ENCODE measurements around the gene LIMCH1.

The LIMCH1 gene

DNA sequence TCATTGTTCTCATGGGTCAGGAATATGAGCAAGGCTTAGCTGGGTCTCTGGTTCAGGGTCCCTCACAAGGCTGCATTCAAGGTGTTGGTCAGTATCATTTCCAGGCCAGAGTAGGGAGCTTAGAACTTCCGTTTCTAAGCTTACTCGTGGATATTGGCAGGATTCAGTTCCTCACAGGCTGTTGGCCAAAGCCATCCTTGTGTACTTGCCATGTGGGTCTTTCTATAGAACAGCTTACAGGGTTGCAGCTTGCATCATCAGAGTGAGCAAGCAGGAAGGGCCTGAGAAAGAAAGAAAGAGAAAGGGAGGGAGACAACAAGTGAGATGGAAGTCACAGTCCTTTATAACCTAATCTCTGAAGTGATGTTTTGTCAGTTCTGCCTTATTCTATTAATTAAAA lies 5.1 kb upstream of the LIMCH1 start:
- H3K27me3 ChIP-seq (ENCODE audit: control insufficient read depth, insufficient read depth, low read length) = no peaks in the 10 kb centered on the region
- no peak overlapping the region for H3K4me3 ChIP-seq (ENCODE audit: low read length)
- H3K27ac ChIP-seq (ENCODE audit: low read length) = no peak overlapping the region
- no peaks in the 10 kb centered on the region for H3K9me3 ChIP-seq (ENCODE audit: control insufficient read depth, low read depth, low read length)
- no peaks in the 10 kb centered on the region for H3K4me1 ChIP-seq (ENCODE audit: control insufficient read depth, low read depth, low read length)
- no peak overlapping the region for H3K9ac ChIP-seq (ENCODE audit: low read length)
- H3K36me3 ChIP-seq (ENCODE audit: control insufficient read depth, low read depth, low read length) = no peaks in the 10 kb centered on the region

DNA sequence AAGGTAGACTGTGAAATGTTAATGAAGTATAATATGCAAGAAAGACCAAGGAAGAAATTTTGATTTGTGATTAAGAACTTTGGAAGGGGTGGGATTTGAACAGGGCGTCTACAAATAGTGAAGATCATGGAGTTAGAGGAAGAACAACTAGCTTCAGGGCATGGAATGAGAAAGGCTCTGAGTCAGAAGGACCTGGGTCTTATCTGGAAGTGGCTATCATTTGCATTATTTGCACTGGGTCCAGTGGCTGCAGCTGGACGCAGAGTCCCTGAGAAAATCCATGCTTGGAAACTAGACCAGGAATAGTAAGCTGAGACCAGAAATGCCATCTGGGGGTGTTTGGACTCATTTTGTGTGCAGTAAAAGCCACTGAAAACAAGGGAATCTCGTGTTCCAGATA lies 4.3 kb upstream of the LIMCH1 start:
- H3K36me3 ChIP-seq (ENCODE audit: control insufficient read depth, low read depth, low read length) = no peaks in the 10 kb centered on the region
- H3K27me3 ChIP-seq (ENCODE audit: control insufficient read depth, insufficient read depth, low read length) = no peaks in the 10 kb centered on the region
- no peaks in the 10 kb centered on the region for H3K9me3 ChIP-seq (ENCODE audit: control insufficient read depth, low read depth, low read length)
- no peak overlapping the region for H3K9ac ChIP-seq (ENCODE audit: low read length)
- H3K4me1 ChIP-seq (ENCODE audit: control insufficient read depth, low read depth, low read length) = no peaks in the 10 kb centered on the region
- H3K27ac ChIP-seq (ENCODE audit: low read length) = no peak overlapping the region
- H3K4me3 ChIP-seq (ENCODE audit: low read length) = no peak overlapping the region

DNA sequence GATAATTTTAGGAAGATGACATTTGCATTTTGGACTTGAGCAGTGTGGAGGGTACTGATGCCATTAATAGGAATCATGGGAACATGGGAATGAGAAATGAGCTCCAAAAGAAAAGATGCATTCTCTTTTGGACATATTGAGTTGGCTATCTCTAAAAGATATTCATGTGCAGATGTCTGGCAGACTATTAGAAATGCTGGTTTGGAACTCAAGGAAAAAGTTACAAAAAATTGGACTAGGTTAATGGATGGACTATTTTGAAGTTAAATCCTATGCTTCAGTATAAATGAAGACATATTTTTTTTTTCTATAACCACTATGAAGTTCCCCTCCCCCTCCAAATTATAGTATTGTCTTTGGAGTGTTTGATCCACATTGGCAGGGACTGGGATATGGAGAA lies 3.6 kb upstream of the LIMCH1 start:
- Histone ChIP-seq H3K9ac (ENCODE audit: low read length) (no peak overlapping the region), H3K27me3 (ENCODE audit: control insufficient read depth, insufficient read depth, low read length) (no peaks in the 10 kb centered on the region), H3K9me3 (ENCODE audit: control insufficient read depth, low read depth, low read length) (no peaks in the 10 kb centered on the region), H3K36me3 (ENCODE audit: control insufficient read depth, low read depth, low read length) (no peaks in the 10 kb centered on the region), H3K4me3 (ENCODE audit: low read length) (no peak overlapping the region), H3K27ac (ENCODE audit: low read length) (no peak overlapping the region), H3K4me1 (ENCODE audit: control insufficient read depth, low read depth, low read length) (no peaks in the 10 kb centered on the region)

DNA sequence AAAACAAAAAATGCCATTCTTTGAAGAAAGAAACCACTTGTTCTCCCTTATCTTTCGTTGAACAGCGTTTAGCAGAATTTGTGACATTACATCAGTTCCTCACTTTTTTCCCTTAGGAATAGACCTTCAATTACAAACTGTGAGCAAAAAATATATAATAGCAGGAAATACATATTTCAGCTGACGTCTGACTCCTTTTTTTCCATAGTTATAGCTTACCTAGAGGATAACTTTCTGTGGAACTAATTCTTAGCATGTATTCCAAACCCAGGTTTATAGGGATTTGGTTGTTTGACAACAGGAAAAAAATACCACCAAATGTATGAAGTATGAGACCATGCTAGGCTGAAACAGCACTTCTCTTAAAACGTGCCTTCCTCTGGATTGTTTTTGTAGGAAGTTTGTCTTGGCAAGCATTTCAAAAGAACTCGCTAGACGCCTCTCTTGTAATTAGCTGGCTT lies 2.0 kb upstream of the LIMCH1 start:
- Histone ChIP-seq H3K9ac (ENCODE audit: low read length) (no peak overlapping the region), H3K4me3 (ENCODE audit: low read length) (no peak overlapping the region), H3K27me3 (ENCODE audit: control insufficient read depth, insufficient read depth, low read length) (no peaks in the 10 kb centered on the region), H3K4me1 (ENCODE audit: control insufficient read depth, low read depth, low read length) (no peaks in the 10 kb centered on the region), H3K27ac (ENCODE audit: low read length) (no peak overlapping the region), H3K36me3 (ENCODE audit: control insufficient read depth, low read depth, low read length) (no peaks in the 10 kb centered on the region), H3K9me3 (ENCODE audit: control insufficient read depth, low read depth, low read length) (no peaks in the 10 kb centered on the region)

DNA sequence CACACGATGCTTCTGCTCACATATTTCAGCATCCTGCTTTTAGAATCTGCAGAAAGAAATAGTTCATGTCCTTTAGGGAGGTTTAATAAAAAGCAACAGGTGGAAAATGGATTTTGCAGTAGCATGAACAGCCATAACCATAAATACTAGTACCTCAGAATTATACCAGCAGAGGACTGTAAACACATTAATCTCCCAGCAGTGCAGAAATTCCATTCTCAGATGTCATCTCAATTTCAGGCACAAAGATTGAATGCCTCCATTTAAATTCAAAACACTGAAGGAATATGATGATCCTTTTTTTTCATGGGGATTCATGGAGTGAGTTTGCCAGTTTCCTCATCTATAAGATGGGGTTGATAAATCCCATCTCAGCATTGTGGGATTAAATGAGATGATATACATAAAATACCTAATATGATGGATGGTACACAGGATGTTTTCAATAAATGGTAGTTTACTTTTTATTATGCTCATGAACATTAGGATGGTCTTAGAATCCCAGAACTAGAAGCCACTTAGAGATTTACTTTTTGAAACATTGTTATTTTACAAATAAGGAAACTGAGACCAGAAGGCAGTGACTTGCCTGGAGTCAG lies 566 bp upstream of the LIMCH1 start:
- no peak overlapping the region for H3K4me3 ChIP-seq (ENCODE audit: low read length)
- no peak overlapping the region for H3K9ac ChIP-seq (ENCODE audit: low read length)
- H3K36me3 ChIP-seq (ENCODE audit: control insufficient read depth, low read depth, low read length) = no peaks in the 10 kb centered on the region
- H3K27ac ChIP-seq (ENCODE audit: low read length) = no peak overlapping the region
- peaks cover 5% of the 10 kb centered on the region for H3K4me1 ChIP-seq (ENCODE audit: control insufficient read depth, low read depth, low read length)
- no peaks in the 10 kb centered on the region for H3K9me3 ChIP-seq (ENCODE audit: control insufficient read depth, low read depth, low read length)
- no peaks in the 10 kb centered on the region for H3K27me3 ChIP-seq (ENCODE audit: control insufficient read depth, insufficient read depth, low read length)

DNA sequence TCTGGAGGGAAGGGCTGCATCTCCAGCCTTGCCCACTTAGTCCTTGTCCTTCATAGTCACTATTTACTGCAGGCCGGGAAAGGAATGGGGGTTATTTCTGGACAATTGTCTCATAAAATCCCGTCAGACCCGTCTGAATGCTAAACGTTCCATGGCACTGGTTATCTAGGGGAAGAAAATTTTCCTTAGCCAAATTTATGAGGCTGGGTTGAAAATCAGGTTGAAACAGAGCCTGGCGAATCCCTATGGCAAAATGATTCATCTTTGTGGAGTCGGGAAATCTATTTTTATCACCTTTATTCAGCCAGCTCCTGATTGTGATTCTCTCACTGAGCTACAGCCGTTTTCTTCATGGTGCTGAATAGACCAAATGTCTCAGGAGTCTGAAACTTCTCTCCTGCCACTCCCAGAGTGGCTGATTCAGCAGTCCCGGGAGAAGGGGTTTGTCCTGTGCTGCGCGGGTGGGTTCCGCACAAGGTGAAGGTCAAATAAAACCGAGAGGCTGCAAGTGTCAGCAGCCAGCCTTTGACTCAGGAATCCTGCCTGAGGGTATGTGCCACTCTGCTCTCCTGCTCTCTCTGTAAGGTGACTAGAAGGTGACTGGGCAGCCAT lies 1.0 kb downstream of the LIMCH1 start:
- Histone ChIP-seq H3K4me1 (ENCODE audit: control insufficient read depth, low read depth, low read length) (peaks cover 9% of the 10 kb centered on the region), H3K9ac (ENCODE audit: low read length) (no peak overlapping the region), H3K27me3 (ENCODE audit: control insufficient read depth, insufficient read depth, low read length) (no peaks in the 10 kb centered on the region), H3K4me3 (ENCODE audit: low read length) (no peak overlapping the region), H3K36me3 (ENCODE audit: control insufficient read depth, low read depth, low read length) (no peaks in the 10 kb centered on the region), H3K27ac (ENCODE audit: low read length) (no peak overlapping the region), H3K9me3 (ENCODE audit: control insufficient read depth, low read depth, low read length) (no peaks in the 10 kb centered on the region)

DNA sequence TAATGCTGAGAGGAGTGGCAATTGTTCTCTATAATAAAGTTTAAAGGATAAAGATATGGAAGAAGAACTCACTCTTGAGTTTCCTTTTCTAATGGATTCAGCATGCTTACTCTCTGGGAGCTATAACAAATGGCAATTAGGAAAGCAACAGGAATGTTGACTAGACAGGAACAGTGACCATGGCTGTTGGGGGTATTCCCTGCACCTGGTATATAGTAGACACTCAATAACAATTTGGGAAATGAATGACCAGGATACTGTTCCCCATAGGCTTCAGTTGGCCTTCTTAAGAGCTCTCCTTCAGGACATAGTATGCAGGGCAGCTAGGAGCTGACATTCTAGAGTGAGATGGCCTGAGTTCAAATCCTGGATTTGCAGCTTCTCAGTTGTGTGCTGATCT lies 1.8 kb downstream of the LIMCH1 start:
- H3K27ac ChIP-seq (ENCODE audit: low read length) = no peak overlapping the region
- no peak overlapping the region for H3K4me3 ChIP-seq (ENCODE audit: low read length)
- H3K9ac ChIP-seq (ENCODE audit: low read length) = no peak overlapping the region
- no peaks in the 10 kb centered on the region for H3K36me3 ChIP-seq (ENCODE audit: control insufficient read depth, low read depth, low read length)
- H3K27me3 ChIP-seq (ENCODE audit: control insufficient read depth, insufficient read depth, low read length) = no peaks in the 10 kb centered on the region
- peaks cover 9% of the 10 kb centered on the region for H3K4me1 ChIP-seq (ENCODE audit: control insufficient read depth, low read depth, low read length)
- H3K9me3 ChIP-seq (ENCODE audit: control insufficient read depth, low read depth, low read length) = no peaks in the 10 kb centered on the region

DNA sequence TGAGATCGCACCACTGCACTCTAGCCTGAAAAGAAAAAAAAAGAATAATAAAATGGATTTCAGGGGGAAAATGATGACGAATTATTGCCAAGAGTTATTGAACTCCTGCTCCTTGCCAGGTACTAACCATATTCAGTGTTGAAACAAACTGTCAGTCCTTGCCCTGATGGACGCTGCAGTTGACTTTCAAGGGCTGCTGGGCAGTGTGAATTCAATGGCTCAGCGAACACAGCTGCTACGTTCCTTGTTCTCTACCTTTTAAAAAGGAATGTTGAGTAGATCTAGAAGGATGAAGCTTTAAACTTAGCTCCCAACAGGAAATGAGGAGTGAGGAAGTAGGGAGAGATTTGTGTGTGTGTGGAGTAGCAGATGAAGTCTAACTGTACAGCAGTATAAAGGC lies 2.7 kb downstream of the LIMCH1 start:
- H3K27me3 ChIP-seq (ENCODE audit: control insufficient read depth, insufficient read depth, low read length) = no peaks in the 10 kb centered on the region
- H3K9ac ChIP-seq (ENCODE audit: low read length) = no peak overlapping the region
- peaks cover 9% of the 10 kb centered on the region for H3K4me1 ChIP-seq (ENCODE audit: control insufficient read depth, low read depth, low read length)
- no peak overlapping the region for H3K4me3 ChIP-seq (ENCODE audit: low read length)
- no peak overlapping the region for H3K27ac ChIP-seq (ENCODE audit: low read length)
- no peaks in the 10 kb centered on the region for H3K9me3 ChIP-seq (ENCODE audit: control insufficient read depth, low read depth, low read length)
- no peaks in the 10 kb centered on the region for H3K36me3 ChIP-seq (ENCODE audit: control insufficient read depth, low read depth, low read length)

DNA sequence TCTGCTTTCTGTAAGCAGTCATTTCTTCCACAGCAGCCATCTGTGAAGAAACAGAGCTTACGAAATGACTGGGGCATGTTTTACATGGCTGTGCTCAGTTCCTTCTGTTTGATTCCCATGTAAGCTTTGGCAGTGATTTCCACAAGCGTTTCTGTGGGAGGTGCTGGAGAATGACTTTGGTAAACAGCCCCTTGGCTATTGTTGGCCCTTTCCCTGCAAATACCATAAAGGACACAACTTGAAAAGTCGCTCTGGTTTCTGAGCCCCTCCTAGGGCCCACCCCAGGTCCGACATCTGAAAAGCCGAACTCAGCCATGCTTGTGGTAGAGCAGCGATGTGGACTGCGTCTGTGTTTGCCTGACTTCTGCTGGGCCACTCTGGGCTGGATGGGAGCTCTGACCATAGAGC lies 3.7 kb downstream of the LIMCH1 start:
- Histone ChIP-seq H3K4me1 (ENCODE audit: control insufficient read depth, low read depth, low read length) (peaks cover 9% of the 10 kb centered on the region), H3K27me3 (ENCODE audit: control insufficient read depth, insufficient read depth, low read length) (no peaks in the 10 kb centered on the region), H3K4me3 (ENCODE audit: low read length) (no peak overlapping the region), H3K27ac (ENCODE audit: low read length) (no peak overlapping the region), H3K36me3 (ENCODE audit: control insufficient read depth, low read depth, low read length) (no peaks in the 10 kb centered on the region), H3K9me3 (ENCODE audit: control insufficient read depth, low read depth, low read length) (no peaks in the 10 kb centered on the region), H3K9ac (ENCODE audit: low read length) (no peak overlapping the region)

DNA sequence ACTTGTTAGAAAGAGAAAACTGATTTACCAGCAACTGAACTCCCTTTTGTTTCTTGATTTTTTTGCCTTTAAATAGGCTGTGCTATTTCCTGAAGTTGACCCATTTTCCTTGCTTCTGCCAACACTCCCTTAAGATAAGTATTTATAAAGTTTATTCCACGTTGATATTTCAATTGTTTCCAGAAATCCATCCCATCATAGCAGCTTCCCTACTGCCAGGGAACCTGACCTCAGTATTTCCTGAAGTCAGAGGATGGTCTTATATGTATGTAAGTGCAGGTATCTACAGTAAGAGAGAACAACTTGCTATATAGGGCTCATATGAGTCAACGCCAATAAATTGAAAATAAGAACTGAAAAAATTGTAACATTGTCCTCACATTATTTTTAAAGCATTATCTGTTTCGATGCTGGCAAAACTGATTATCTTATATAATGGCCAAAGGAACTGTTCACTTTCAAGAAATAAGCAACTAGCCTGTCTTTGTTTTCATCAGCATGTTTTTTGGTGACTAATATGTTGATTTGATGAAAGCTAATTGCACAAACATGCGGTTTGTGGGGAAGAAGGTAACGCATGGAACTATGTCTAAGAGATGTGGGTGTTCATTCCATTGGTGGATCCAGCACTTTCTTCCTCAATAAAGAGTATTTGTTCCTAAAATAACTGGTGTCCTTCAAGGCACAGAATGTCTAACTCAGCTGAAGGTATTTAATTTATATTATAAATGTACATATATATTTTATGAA lies 4.7 kb downstream of the LIMCH1 start:
- Histone ChIP-seq H3K36me3 (ENCODE audit: control insufficient read depth, low read depth, low read length) (no peaks in the 10 kb centered on the region), H3K9ac (ENCODE audit: low read length) (no peak overlapping the region), H3K4me1 (ENCODE audit: control insufficient read depth, low read depth, low read length) (peaks cover 9% of the 10 kb centered on the region), H3K9me3 (ENCODE audit: control insufficient read depth, low read depth, low read length) (no peaks in the 10 kb centered on the region), H3K4me3 (ENCODE audit: low read length) (no peak overlapping the region), H3K27ac (ENCODE audit: low read length) (no peak overlapping the region), H3K27me3 (ENCODE audit: control insufficient read depth, insufficient read depth, low read length) (no peaks in the 10 kb centered on the region)

DNA sequence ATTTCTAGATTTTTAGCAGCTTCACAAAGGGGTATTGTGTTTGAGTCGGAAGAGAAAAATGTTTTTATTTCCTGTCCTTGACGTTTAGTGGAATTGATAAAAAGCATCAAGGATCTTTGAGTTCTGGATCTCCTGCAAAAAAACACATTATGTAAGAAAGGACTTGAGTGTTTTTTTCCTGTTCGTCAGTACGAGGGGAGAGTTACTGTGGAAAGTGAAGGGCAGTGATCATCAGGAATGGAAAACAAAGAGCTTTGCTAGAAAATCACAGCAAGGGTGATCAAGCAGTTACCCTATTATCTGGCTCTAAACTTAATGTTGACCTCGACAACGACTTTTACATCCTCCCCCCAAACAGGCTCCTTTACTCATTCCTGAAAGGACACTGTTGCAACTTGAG lies 7.3 kb downstream of the LIMCH1 start:
- no peaks in the 10 kb centered on the region for H3K27me3 ChIP-seq (ENCODE audit: control insufficient read depth, insufficient read depth, low read length)
- no peak overlapping the region for H3K27ac ChIP-seq (ENCODE audit: low read length)
- no peaks in the 10 kb centered on the region for H3K9me3 ChIP-seq (ENCODE audit: control insufficient read depth, low read depth, low read length)
- H3K4me3 ChIP-seq (ENCODE audit: low read length) = no peak overlapping the region
- no peaks in the 10 kb centered on the region for H3K36me3 ChIP-seq (ENCODE audit: control insufficient read depth, low read depth, low read length)
- H3K9ac ChIP-seq (ENCODE audit: low read length) = no peak overlapping the region
- peaks cover 9% of the 10 kb centered on the region for H3K4me1 ChIP-seq (ENCODE audit: control insufficient read depth, low read depth, low read length)

DNA sequence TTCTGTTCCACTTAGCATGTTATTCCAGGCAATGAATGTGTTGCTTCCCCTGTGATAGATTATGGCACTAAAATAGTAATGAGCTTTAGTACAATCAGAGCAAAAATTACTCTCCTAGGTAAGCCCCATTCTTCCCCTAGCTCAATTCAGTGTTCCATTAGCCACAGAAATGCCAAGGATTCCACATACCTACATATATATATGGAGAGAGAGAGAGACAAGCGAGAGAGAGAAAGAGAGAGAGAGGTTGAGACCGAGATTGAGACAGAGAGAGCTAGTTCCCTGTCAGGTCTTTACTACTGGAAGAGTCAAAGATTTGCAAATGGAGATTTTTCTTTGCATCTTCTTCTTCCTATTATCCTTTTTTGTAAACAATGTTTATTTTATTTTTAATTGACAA lies 8.7 kb downstream of the LIMCH1 start:
- Histone ChIP-seq H3K36me3 (ENCODE audit: control insufficient read depth, low read depth, low read length) (no peaks in the 10 kb centered on the region), H3K27me3 (ENCODE audit: control insufficient read depth, insufficient read depth, low read length) (no peaks in the 10 kb centered on the region), H3K4me3 (ENCODE audit: low read length) (no peak overlapping the region), H3K4me1 (ENCODE audit: control insufficient read depth, low read depth, low read length) (peaks cover 9% of the 10 kb centered on the region), H3K9ac (ENCODE audit: low read length) (no peak overlapping the region), H3K27ac (ENCODE audit: low read length) (no peak overlapping the region), H3K9me3 (ENCODE audit: control insufficient read depth, low read depth, low read length) (no peaks in the 10 kb centered on the region)

Data from iPS-18a (cell line).